SHP77 (cell line): Measurements from ENCODE around the gene STAM2.
"Not testable (repeated sequence)": the region's sequence is repeated elsewhere in the genome, so short reads cannot be mapped to it uniquely, and the experiment has no call there.

Source experiments
- DNase-seq, 2 experiments: peaks; one replicate each; lab custom pipeline; 2025; lab: John Stamatoyannopoulos, UW

Gene STAM2

DNA sequence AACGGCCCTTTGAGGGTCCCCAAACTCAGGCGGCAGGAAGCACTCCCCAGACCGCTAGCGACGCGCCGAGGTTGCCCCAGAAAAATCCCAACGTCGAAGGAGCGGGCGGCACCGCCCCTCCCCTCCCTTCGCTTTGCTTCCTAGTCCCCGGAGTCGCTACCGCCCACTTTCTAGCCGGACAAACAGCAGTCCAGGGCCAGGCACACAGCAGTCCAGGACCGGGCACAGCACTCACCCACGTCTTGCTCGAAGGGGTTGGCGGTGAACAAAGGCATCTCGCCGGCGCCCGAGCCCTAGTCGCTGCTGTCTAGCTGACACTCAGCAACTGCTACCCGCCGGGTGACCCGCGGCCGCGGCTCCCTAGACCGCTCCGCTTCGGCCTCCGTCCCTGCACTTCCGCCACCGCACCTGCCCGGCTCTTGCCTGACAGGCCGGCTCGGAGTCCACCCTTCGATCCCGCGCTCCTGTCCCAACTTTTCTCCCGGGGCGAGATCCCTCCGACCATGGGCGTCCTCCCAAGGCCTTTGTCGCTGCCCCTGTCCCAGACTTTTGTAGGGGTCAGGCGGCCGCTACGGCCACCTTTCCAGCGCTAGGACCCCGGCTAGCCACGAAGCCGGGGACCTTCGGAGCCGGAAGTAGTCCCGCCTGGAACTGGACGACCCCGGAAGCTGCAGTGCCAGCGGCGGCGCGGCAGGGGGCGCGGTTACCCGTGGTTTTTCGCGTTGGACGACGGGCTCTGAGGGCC, at the start of gene STAM2:
Gene STAM2, minus strand, starts transcription at position 396 of the 745 bp plus-strand sequence. Its CDS starts 121 bp downstream, at position 275.
- peak; percentile 66 to 68 for DNase-seq

DNA sequence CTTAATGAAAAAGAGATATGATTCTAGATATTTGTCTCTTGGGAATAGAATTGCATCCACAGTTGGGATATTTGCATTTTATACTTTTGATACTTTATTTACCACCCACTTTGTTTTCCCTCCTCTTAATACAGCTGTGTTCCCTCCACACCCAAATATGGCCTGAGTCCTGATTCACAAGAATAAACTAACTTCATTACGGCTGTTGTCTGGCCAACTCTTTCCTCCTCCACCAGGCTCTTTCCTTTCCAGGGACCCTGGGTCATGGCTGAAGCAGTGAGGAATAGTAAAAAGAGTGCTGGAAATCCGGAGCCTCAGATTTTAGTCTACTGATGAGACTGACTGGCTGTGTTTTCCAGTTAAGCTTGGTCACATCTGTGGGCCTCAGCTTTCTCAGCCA, 48.4 kb upstream of the STAM2 start:
- no peak for DNase-seq

DNA sequence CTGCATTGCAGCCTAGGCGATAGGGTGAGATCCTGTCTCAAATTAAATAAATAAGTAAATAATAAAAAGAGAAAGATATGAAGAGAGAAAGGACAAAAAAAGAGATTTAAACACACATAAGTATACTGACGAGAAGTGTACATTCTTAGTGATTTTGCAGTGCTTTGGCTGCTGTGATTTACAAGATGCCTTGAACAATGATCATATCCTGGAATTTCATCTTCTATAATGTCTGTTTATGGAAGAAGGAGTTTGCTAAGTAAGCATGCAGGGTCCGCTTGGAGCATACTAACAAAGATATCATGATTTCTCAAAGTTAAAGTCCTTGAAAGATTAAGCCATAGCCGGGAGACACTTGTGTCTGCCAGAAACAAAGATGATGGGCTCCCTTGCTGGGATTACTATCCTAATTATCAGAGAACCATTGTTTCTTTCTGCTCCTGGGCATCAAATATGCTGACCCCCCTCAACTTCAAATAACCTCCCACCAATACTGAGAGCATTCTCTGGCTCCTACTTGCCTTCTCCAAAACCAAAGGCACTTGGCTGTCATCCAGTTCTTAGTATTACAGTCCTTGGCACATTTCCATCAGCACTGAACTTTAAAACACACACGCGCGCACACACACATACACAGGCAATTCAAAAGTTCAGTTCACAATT, 47.5 kb upstream of the STAM2 start:
- peak; percentile 2 to 6 for DNase-seq

DNA sequence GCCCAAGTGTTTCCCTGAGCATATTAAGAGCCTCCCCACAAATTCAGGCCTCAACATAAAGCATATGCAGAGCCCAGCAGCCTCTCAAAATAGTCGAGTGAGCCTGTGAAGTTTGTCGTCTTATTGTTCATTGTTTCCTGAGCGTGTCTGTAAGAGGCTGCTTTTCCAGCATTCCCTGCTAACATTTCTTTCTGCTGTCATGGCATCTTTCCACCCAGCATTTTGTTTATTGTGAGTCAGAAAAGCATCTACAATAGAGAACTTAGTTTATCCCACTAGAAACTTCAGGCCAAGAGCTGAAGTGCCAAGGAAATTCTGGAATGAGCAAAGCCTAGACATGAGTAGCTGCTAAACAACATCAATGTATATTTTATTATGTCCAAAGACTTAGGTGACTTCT, 46.3 kb upstream of the STAM2 start:
- no peak for DNase-seq

DNA sequence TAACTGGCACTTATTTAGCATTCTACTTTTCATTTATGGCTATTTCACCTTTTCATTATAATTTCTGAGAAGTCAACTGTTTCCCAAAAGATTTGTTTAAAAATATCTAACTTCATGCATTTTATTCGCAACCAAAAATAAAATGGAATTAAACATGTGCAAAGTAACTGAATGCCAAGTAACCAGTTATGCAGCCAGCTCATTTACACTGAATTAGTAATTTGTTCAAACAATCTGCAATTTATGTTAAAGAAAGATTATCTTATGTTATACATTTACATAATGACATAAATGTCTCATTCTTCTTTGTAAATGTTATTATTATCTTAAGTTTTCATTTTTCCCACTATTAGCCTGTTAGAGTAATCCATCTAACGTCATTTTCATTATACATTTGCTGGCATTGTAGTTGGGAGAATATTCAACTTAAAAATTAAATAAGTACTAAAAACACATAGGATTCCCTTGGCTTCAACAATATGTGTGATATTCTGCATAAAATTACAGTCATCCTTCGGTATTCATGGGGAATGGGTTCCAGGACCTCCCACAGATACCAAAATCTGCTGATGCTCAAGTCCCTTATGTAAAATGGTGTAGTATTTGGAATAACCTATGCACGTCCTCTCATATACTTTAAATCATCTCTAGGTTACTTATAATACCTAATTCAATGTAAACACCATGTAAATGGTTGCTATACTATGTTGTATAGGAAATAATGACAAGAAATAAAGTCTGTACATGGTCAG, 43.7 kb upstream of the STAM2 start:
- no peak for DNase-seq

DNA sequence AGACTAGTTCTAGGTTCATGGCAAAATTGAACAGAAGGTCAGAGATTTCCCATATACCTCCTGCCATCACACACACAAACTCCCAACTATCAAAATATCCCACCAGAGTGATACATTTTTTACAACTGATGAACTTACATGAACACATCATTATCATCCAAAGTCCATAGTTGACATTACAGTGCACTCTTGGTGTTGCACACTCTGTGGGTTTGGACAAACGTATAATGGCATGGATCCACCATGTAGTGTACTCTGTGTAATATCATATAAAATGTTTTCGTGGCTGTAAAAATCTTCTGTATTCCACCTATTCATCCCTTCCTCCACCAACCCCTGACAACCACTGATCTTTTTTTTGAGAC, 25.9 kb upstream of the STAM2 start:
- DNase-seq: no peak

DNA sequence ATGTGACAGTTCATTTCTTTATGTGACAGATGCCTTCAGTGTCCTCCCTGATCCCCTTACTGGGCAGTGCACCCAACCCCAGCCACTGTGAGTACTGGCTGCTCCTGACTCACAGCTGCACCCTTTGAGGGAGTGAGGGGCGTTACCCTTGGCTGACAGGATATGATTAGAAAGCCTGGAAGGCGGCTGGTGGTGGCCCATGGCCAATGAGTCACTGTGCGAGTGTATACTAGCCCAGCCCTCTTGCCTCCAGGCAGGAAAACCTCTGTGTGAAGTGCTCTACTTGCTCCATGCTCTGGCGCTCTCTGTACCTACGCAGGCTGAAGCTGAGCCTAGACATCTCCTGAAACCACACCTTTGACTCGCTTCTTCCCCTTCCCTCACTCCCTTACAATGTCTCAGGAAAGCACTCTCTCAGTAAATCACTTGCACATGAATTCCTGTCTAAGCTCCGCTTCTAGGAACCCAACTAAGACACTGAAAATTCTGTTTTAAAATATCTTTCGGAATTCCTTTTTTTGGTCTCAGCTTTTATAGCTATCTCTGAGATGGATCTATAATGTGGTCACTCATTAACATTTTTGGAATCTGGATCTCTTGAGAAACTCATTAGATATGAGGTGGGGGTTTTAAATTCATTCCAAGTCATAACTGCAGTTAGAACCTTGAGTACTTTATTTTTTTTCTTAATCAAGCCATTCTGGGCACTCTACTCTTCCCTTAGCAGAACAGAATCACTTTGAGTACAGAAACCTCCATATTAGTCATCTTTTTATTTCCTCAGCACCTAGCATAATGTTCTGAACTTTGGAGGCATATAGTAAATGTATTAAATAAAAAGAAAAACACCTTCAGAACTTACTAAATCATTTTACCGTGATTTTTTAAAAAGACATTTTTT, 25.3 kb upstream of the STAM2 start:
- peak; percentile 42 to 66 for DNase-seq

DNA sequence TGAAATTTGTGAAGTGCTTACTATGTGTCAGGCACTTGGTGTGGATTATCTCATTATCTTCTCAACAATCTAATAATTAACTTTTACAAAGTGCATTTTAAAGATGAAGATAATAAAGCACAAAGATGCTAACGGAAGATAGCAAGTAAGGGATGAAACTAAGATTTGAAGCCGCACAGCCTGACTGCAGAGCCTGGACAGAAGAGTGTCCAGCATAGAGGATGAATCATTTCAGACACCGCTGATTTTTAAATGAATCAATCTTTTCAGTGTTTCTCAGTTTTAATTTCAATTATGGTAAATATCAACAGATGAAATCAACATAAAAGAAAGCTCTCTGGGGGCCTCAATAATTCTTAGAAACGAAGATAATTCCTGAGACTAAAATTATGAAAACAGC, 24.5 kb upstream of the STAM2 start:
- no peak for DNase-seq

DNA sequence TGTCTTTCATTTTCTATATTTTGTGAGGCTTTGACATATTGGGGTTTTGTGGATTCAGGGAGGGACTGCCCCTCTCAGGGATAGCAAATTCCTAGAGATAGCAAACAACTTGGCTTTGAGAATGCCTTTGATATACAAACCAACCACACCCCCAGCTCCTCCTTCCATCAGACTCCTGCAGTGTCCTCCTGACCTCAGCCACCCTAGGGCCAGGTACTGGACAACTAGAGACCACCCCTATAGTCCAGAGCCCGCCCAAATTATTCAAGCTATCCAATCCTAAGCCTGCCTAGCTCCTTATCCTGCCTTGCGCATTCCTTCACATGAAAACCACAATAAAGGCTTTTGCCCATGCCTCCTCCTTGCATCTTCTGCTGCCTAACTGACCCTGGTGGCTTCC, 22.9 kb upstream of the STAM2 start:
- DNase-seq: no peak

DNA sequence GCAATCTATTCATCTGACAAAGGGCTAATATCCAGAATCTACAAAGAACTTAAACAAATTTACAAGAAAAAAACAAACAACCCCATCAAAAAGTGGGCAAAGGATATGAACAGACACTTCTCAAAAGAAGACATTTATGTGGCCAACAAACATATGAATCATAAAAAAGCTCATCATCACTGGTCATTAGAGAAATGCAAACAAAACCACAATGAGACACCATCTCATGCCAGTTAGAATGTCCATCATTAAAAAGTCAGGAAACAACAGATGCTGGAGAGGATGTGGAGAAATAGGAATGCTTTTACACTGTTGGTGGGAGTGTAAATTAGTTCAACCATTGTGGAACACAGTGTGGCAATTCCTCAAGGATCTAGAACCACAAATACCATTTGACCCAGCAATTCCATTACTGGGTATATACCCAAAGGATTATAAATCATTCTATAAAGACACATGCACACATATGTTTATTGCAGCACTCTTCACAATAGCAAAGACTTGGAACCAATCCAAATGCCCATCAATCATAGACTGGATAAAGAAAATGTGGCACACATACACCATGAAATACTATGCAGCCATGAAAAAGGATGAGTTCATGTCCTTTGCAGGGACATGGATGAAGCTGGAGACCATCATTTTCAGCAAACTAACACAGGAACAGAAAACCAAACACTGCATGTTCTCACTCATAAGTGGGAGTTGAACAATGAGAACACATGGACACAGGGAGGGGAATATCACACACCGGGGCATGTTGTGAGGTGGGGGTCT, 22.1 kb upstream of the STAM2 start:
- DNase-seq: not testable (repeated sequence)

DNA sequence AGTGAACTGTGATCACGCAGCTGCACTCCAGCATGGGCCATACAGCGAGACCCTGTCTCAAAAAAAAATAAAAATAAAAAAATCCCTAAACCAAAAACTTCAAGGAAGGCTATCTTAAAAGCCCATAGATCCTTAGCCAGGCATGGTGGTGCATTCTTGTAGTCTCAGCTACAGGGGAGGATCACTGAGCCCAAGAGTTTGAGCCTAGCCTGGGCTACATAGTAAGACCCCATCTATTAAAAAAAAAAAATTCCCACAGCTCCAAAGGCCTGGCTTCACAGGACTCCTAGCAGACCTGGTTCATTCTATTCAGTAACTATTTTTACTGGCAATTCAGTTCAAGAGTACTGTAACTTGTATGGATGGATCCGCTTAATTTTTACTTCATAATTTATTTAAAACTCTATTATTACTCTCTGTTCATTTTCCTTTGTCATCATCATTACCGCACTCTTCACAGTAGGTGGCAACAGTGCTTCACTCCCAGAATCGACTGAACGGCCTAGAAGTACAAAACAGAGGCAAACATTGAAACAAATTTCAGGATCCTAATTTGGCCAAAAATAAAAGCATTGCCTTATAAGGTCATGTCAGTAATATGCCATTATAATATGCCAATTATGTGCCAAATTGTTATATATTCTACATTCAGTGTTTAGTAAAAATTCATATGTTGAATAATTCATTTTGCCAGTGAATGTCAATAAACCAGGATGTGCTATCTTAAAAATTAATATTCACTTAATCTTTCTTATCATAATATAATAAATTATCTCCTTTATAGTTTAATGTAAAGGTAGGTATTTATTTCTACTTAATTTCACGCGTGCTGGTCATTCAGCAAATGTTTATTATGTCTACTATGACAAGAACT, 14.3 kb upstream of the STAM2 start:
- DNase-seq: peak in 1 of 2 experiments; percentile 7

DNA sequence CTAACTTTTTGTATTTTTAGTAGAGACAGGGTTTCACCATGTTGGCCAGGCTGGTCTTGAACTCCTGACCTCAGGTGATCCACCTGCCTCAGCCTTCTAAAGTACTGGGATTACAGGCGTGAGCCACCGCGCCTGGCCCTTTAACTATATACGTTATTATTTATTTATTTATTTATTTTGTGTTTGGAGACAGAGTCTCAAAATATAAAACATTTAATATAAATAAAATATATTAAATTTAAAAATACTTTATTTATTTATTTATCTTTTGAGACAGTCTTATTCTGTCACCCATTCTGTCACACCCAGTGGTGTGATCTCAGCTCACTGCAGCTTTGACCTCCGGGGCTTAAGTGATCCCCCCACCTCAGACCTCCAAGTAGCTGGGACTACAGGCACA, 11.2 kb upstream of the STAM2 start:
- not testable (repeated sequence) for DNase-seq

DNA sequence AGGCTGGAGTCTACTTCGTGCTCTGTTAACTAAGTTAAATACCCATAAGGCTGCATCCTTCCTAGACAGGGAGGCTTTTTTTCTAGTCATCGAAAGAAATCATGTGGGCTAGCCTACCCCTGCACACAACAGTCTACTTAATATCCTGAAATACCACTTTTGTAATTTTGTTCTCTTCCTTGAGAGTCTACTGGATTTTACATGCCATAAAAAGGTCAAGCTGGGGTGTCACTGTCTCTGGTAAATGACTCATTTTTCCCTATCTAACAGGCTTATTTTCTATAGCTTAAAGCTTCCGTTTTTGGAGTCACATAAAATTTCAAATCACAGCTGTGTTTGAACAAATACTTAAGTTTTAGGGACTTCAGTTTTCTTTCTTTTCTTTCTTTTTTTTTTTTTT, 10.7 kb upstream of the STAM2 start:
- DNase-seq: no peak

DNA sequence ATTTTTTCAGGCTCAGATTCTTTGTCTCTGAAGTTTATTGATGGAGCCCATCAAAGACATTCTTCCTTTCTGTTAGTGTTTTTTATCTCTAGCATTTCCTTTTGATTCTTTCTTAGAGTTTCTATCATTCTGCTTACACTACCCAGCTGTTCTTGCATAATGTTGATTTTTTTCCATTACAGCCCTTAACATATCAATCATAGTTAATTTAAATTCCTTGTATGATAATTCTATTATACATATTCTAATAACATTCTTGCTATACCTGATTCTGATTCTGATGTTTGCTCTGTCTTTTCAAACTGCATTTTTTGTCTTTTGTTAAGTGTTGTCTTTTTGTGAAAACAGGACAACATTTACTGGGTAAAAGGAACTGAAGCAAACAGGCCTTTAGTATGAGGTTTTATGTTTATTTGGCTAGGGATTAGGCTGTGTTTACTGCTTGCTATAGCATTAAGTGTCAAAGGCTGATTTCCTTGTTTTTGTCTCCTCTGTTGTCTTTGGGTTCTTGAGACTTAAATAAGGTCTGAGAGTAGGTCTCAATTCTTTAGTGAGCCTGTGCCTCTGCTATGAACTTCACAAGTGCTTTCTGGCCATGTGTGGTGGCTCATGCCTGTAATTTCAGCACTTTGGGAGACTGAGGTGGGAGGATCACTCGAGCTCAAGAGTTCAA, 8.0 kb upstream of the STAM2 start:
- DNase-seq: no peak

DNA sequence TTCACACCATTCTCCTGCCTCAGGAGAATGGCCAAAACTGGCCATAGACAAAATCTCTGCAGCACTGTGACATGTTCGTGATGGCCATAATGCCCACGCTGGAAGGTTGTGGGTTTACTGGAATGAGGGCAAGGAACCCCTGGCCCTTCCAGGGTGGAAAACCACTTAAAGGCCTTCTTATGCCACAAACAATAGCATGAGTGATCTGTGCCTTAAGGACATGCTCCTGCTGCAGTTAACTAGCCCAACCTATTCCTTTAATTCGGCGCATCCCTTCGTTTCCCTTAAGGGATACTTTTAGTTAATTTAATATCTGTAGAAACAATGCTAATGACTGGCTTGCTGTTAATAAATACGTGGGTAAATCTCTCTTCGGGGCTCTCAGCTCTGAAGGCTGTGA, 2.1 kb upstream of the STAM2 start:
- DNase-seq: not testable (repeated sequence)

DNA sequence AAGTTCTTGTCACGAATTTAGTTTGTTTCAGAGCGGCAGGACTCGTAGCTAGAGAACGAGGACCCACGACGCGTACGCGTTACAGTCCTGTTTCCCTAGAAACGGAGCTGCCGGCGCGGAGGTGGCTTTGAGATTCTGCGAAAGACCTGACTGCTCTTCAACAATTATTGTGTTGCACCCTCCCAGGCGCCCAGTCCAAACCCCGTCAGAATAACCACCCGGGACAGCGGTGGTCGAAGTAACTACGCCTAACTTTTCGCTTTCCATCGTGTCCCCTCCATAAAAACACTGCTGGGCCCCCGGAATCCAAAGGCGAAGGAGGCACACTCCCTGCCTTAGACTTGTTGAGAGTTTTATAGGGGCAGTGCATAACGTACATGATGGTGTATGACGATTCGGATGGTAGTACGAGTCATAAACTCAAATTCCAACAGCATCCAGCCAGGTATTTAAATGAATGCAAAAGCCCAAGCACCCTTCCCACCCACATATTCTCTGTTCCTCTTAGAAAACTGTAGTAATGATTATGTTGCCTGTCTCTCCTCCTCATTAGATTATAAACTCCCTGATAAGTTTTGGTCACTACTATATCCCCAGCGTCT, 651 bp upstream of the STAM2 start:
- no peak for DNase-seq

DNA sequence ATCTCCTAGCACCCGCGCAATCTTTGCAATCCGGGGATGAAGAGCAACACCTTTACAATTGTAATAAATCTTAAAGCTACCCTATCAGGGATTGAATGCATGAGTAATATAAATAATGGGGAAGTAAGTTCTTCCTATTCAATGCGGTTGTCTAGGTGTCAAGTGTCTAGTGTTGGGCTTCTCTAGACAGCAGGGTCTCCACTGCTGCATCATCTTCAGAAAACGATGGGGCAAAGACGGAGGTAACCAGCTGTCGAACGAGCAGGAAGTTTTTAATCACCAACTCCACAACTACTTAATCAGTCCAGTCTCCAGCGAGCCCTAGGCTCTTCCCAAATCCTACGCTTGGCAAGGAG, 573 bp downstream of the STAM2 start:
- DNase-seq: no peak

DNA sequence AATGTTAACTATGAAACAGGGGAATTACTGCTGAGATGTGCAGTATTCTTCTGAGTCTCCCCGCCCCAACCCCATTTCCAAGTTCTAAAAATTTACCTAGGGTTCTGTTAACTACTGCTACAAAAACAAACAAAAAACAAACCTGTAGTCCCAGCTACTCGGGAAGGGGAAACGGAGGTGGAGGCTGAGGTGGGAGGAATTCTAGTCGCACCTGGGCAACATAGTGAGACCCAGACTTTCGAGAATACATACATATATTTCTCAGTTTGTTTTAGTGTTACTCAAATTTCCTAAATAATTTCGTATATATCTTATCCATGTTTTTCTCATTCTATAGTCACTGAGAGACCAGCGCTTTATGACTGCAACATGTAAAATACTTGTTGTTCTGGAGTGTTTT, 989 bp downstream of the STAM2 start:
- DNase-seq: no peak

DNA sequence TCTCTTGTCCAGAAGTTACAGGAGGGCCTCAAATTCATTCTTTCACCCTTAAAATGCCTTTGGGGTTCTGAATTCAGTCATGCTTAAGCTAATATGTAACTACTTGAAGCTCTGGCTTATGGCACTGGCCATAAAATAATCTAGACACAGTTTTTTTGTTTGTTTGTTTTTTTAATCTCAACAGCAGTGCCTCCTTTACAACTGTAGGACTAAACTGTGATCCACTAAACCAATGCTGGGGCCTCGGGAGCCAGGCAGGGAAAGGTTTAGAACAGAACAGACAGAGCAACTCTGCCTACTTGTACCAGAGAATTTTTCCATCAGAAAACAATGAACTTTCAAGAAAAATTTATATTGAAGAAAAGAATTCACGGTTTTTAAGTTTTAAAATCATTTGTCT, 1.7 kb downstream of the STAM2 start:
- no peak for DNase-seq
